ENCODE measurements around the gene FOXO6. TPM values are rescaled to one million over a fixed set of nuclear protein-coding genes. Genes with fewer than 3 reads are reported as not detected.

FOXO6 gene
- total RNA-seq, 4 donors from 2014 or later: 0.14 to 4.1 TPM; not detected in 2

DNA sequence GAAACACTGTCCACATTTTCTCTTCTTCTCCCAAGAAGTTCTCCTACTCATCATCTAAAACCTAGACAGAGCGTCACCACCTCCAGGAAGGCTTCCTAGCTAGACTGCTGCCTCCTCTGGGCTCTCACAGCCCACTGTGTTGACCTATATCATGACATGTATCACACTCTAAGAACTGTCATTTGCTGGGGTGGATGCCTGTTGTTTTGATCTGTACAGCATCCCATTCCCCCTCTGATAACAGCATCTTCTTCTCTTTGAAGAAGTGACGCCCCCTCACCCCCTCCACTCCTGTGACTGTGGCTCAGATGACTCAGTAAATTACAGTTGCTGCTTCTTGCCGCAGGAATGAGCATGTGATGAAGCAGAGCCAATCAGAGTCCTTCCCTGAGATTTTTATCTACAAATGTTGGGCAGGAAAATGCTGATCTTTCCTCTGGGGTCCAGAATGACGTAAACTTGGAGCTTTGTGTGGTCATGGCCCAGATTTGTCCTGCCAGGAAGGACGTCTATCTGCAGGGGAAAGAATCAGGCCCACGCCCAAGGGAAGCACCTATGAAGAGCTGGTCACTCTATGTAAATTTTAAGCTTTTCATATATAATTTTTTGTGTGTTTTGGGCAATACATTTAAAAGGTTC, 28.0 kb upstream of the FOXO6 start:
- intact Hi-C loops (cut with DNase I; ENCODE audit: low total_unique reads): no loop called here
- H3K9me3 ChIP-seq: no peaks in the 10 kb centered on the region
- H3K27ac ChIP-seq: no peak overlapping the region
- in situ Hi-C loops (cut with MboI; ENCODE audit: low pct_ligation_motif_present in 1 of 4, low pct_unique_long_range_greater_than_20kb in 1 of 4, low sequenced_read_pairs in 3 of 4): no loop called here
- no peak overlapping the region for H3K4me3 ChIP-seq
- H3K4me1 ChIP-seq: no peaks in the 10 kb centered on the region
- H3K27me3 ChIP-seq: peaks cover 4% of the 10 kb centered on the region
- DNase-seq: no peak
- WGBS, 2 donors (ENCODE audit: low coverage in 1 of 2): 56 to 57% methylated on average over 3 to 6 of the region's 6 CpGs
- TF ChIP-seq, protein P1, sequence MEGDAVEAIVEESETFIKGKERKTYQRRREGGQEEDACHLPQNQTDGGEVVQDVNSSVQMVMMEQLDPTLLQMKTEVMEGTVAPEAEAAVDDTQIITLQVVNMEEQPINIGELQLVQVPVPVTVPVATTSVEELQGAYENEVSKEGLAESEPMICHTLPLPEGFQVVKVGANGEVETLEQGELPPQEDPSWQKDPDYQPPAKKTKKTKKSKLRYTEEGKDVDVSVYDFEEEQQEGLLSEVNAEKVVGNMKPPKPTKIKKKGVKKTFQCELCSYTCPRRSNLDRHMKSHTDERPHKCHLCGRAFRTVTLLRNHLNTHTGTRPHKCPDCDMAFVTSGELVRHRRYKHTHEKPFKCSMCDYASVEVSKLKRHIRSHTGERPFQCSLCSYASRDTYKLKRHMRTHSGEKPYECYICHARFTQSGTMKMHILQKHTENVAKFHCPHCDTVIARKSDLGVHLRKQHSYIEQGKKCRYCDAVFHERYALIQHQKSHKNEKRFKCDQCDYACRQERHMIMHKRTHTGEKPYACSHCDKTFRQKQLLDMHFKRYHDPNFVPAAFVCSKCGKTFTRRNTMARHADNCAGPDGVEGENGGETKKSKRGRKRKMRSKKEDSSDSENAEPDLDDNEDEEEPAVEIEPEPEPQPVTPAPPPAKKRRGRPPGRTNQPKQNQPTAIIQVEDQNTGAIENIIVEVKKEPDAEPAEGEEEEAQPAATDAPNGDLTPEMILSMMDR (IDR thresholded peaks at IDR 0.05): no peak
- TF ChIP-seq EP300 (IDR thresholded peaks at IDR 0.05; ENCODE audit: low read depth): no peak
- no peak for TF ChIP-seq POLR2AphosphoS5 (IDR thresholded peaks at IDR 0.05)
- TF ChIP-seq POLR2A (IDR thresholded peaks at IDR 0.05): no peak
- H3K36me3 ChIP-seq: no peaks in the 10 kb centered on the region

GRCh38 chr1:41338820-41339219, 22.4 kb upstream of the FOXO6 start:
- H3K9me3 ChIP-seq: peaks cover 6 to 8% of the 10 kb centered on the region in 2 donors
- intact Hi-C loops (cut with DNase I; ENCODE audit: low total_unique reads): no loop called here
- no peak overlapping the region for H3K4me3 ChIP-seq
- in situ Hi-C loops (cut with MboI; ENCODE audit: low pct_ligation_motif_present in 1 of 4, low pct_unique_long_range_greater_than_20kb in 1 of 4, low sequenced_read_pairs in 3 of 4): no loop called here
- 95 to 100% methylated on average over 1 of the region's 1 CpG for WGBS, 2 donors (ENCODE audit: low coverage in 1 of 2)
- H3K27ac ChIP-seq: no peak overlapping the region
- TF ChIP-seq POLR2A (IDR thresholded peaks at IDR 0.05) (no peak), POLR2AphosphoS5 (IDR thresholded peaks at IDR 0.05) (no peak), EP300 (IDR thresholded peaks at IDR 0.05; ENCODE audit: low read depth) (no peak)
- TF ChIP-seq, protein P1 (IDR thresholded peaks at IDR 0.05): no peak
- peaks cover 0 to 3% (median 1%) of the 10 kb centered on the region in 4 donors for H3K4me1 ChIP-seq
- no peaks in the 10 kb centered on the region for H3K36me3 ChIP-seq
- no peak for DNase-seq
- H3K27me3 ChIP-seq: peaks cover 4% of the 10 kb centered on the region

DNA sequence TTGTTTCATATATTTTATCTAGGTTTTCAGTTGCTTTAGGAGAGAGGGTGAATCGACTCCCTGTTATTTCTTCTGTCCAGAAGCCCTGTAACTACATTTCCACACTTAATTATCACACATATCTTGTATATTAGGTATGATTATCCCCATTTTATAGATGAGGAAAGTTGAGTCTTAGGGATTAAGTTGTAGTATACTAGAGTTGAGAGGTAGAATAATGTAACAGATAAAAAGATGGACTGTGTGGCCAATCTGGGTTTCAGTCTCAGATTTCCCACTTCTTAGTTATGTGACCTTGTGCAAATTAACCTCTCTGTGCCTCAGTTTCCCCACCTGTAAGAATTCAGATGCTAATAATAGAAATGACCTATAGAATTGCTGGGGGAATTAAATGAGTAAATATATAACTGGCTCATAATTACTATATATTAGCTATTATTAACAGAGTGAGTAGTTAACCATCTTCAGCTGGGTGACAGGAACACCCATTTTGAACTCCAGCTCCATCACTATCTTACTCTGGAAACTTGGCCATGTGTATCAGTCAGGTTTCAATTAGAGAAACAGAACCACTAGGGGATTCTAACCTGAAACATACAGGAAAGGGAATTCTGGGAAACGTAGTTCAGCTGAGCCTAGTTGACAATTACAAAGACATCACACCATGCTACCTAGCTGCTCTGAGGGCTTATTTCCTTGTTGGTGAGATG, 20.4 kb upstream of the FOXO6 start:
- H3K4me3 ChIP-seq: no peak overlapping the region
- H3K9me3 ChIP-seq: peaks cover 6 to 8% of the 10 kb centered on the region in 2 donors
- peaks cover 0 to 3% (median 1%) of the 10 kb centered on the region in 4 donors for H3K4me1 ChIP-seq
- DNase-seq: no peak
- H3K27ac ChIP-seq: no peak overlapping the region
- intact Hi-C loops (cut with DNase I; ENCODE audit: low total_unique reads): no loop called here
- no peak for TF ChIP-seq EP300 (IDR thresholded peaks at IDR 0.05; ENCODE audit: low read depth)
- no peak for TF ChIP-seq POLR2AphosphoS5 (IDR thresholded peaks at IDR 0.05)
- TF ChIP-seq, protein P1 (IDR thresholded peaks at IDR 0.05): no peak
- TF ChIP-seq POLR2A (IDR thresholded peaks at IDR 0.05): no peak
- H3K27me3 ChIP-seq: peaks cover 4% of the 10 kb centered on the region
- in situ Hi-C loops (cut with MboI; ENCODE audit: low pct_ligation_motif_present in 1 of 4, low pct_unique_long_range_greater_than_20kb in 1 of 4, low sequenced_read_pairs in 3 of 4): no loop called here
- no peaks in the 10 kb centered on the region for H3K36me3 ChIP-seq
- WGBS, 2 donors (ENCODE audit: low coverage in 1 of 2): 71 to 78% methylated on average over 1 to 2 of the region's 2 CpGs

GRCh38 chr1:41341365-41341683, 19.9 kb upstream of the FOXO6 start:
- DNase-seq: no peak
- TF ChIP-seq EP300 (IDR thresholded peaks at IDR 0.05; ENCODE audit: low read depth) (no peak), POLR2A (IDR thresholded peaks at IDR 0.05) (no peak), POLR2AphosphoS5 (IDR thresholded peaks at IDR 0.05) (no peak)
- TF ChIP-seq, protein P1 (IDR thresholded peaks at IDR 0.05): no peak
- in situ Hi-C loops (cut with MboI; ENCODE audit: low pct_ligation_motif_present in 1 of 4, low pct_unique_long_range_greater_than_20kb in 1 of 4, low sequenced_read_pairs in 3 of 4): no loop called here
- no peaks in the 10 kb centered on the region for H3K36me3 ChIP-seq
- H3K27me3 ChIP-seq: peaks cover 4% of the 10 kb centered on the region
- H3K4me3 ChIP-seq: no peak overlapping the region
- H3K27ac ChIP-seq: no peak overlapping the region
- intact Hi-C loops (cut with DNase I; ENCODE audit: low total_unique reads): no loop called here
- peaks cover 6 to 8% of the 10 kb centered on the region in 2 donors for H3K9me3 ChIP-seq
- H3K4me1 ChIP-seq: peaks cover 0 to 3% (median 1%) of the 10 kb centered on the region in 4 donors

Data from transverse colon (tissue), 4 donors.